GM18508 (cell line): ENCODE measurements around the gene PTBP3.
"Not testable (repeated sequence)": the region's sequence is repeated elsewhere in the genome, so short reads cannot be mapped to it uniquely, and the experiment has no call there.

Experiments
- ATAC-seq: cut with Tn5 transposase; IDR thresholded peaks from one replicate; pipeline ENCODE4 v1.9.1; 2021; ENCODE audit warnings: moderate number of reproducible peaks; ENCODE audit not compliant: insufficient read depth, unreplicated experiment

The PTBP3 gene

DNA sequence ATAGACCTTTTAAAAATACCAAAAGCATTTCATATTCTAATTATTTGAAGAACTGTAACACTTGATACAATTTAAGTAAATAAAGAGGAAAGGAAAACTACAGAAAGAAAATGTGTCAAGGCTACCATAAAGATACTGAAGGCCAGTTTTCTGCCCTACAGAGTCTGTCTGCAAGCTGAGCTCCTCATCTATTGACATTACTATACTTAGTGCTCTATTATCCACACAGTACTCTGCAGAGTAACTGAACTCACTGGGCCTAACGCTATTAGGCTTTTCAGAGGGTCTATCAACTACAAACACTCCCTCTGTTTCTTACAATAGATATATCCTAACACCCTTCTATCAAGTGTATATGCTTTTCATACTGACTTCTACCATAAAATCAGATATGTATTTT is 101.2 kb downstream of the PTBP3 start:
- no peak for ATAC-seq

DNA sequence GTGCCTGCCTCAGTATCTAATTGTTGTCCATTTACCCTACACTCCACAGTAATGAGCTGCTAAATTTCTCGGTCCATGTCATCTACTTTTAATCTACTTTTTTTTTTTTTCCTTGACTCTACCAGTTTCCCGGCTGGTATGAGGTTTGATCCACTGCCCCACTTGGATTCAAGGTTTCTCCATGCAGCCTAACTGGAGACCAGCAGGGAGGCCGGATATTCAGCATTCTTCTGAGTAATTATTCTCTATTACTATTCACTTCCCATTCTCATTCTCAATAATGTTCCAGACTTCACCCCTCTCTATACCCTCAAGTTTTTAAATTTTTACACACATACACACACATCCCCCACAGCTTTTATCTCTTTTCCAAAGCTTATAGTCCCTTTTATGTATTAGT is 107.3 kb downstream of the PTBP3 start:
- no peak for ATAC-seq

DNA sequence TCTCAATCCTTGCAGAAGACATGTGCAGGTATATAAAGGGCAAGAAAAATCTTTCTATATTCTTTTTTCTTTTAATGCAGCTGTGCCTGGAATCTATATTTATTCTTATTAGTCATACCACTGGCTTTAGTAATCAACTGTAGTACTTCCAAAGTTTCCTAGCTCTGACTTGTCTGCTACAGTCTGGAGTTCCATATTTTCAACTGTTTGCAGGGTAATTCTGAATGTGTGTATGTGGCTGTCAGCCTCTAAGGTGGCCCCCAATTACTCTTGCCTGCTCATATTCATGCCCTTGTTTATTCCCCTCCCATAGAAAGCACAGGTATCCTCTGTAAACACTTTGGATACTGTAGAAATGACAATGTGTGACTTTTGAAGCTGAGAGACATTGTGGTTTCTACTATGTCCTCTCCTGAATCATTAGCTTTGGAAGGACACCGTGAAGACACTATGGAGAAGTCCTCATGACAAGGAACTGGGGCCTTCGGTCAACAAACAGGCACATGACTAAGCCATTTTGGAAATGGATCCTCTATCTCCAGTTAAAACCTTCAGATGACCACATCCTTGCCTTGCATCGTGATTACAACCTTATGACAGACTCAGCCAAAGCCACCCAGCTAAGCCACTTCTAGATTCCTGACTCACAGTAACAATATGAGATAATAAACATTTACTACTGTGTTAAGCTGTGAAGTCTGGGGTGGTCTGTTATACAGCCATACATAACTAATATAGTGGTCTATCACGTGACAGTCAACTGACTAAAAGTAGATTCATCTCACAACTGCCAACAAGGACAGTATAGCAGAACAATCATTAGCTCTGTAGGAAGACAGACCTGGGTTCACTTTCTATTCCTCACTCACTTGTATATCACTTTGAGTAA is 108.8 kb downstream of the PTBP3 start:
- ATAC-seq, result peak; percentile 53

DNA sequence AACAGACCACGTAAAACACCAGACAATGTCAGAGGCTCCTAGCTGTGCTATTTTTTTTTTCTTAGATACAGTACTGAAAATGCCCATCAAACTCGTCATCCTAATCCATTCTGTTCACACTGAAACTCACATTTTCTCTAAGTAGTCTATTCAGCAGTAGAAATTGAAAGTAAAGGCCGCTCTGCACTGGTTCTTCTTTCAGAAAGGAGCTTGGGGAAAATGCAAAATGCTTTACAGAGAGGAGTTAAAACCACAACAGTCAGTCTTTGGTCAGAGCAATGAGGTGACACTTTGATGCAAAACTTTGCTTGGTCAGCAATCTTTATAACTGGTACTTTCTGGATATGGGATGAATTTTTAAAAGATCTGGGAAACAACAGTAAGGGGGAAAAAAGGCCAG is 114.5 kb downstream of the PTBP3 start:
- ATAC-seq, result peak; percentile 89

DNA sequence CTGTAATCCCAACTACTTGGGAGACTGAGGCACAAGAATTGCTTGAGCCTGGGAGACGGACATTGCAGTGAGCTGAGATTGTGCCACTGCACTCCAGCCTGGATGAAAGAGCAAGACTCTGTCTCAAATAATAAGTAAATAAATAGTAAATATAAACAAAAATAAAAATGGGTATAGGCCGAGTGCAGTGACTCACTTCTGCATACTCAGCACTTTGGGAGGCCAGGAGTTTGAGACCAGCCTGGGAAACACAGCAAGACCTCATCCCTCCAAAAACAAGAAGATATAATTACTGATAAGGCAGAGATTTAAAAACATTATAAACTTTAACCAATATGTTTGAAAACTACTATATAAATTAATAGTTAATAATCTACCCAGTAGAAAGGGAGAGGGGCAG is 120.5 kb downstream of the PTBP3 start:
- ATAC-seq, result no peak

DNA sequence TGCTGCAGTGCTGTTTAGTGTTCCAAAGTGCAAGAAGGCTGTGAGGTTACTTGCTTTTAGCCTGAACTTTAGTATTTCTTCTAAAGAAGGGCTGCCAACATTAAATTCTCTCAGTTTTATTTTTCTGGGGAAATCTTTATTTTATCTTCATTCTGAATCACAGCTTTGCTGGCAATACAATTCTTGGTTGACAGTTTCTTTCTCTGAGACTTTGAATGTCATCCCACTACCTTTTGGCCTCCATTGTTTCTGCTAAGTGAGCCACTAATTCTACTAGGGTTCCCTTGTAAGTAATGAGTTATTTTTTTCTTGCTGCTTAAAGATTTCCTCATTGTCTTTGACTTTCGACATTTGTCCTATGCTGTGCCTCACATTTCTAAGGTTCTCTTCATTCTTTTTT is 126.0 kb downstream of the PTBP3 start:
- ATAC-seq, result no peak

DNA sequence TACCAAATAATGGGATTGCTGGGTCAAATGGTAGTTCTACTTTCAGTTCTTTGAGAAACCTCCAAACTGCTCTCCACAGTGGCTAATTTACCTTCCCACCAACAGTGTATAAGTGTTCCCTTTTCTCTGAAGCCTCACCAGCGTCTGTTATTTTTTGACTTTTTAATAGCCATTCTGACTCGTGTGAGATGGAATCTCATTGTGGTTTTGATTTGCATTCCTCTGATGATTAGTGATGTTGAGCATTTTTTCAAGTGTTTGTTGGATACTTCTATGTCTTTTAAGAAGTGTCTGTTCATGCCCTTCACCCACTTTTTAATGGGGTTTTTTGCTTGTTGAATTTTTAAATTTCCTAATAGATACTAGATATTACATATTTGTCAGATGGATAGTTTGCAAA is 129.9 kb downstream of the PTBP3 start:
- no peak for ATAC-seq

DNA sequence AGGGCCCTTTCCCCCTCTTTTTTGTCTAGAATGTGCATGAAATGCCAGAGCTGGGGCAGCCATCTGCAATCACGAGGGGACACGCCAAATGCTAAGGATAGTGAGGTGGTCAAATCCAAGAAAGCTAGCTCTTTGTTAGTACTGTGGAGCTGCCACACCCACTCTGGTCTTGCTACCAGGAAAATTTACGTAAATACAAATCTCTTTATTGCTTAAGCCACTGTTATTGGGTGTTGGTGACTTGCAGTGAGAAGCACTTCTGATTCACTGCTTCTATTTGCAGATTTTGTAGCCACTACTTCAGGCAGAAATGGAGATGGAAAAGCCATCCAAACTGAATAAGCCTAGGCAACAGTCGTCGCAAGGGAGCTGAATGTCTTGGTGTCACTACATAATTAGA is 132.7 kb downstream of the PTBP3 start:
- no peak for ATAC-seq

DNA sequence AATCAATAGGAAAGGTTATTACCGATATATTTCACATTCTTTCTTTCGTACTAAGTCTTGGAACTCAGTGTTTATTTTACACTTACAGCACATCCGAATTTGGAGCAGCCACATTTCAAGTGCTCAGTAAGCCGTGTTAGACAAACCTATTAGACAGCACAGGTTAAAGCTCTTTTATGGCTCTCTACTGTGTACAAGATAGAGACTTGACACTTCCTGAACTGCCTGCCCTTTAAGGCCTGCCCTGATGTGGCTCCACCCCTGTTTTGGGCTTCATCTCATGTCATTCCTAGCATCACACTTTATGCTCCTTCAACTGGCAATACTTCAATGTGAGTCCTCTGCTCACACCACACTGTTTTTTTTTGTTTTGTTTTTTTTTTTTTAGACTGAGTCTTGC is 134.8 kb downstream of the PTBP3 start:
- ATAC-seq, result no peak

DNA sequence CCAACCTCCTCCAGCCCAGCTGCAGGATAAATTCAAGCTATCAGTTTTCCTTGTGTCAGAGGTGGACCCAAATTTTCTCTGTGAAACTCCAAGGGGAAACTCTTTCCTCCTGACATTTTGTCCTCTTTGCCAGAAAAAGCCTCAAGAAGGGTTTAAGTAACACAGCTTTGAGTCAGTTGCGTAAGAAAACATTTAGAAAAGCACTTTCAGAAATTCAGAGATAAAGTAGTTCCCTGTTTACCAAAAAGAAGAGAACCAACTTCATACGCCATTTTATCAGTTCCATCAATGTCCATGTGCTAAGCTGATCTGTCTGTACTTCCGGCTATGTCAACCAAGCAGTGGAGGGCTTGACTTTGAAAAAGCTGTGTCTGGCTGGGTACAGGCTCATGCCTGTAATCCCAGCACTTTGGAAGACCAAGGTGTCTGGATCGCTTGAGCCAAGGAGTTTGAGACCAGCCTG is 138.4 kb downstream of the PTBP3 start:
- no peak for ATAC-seq

DNA sequence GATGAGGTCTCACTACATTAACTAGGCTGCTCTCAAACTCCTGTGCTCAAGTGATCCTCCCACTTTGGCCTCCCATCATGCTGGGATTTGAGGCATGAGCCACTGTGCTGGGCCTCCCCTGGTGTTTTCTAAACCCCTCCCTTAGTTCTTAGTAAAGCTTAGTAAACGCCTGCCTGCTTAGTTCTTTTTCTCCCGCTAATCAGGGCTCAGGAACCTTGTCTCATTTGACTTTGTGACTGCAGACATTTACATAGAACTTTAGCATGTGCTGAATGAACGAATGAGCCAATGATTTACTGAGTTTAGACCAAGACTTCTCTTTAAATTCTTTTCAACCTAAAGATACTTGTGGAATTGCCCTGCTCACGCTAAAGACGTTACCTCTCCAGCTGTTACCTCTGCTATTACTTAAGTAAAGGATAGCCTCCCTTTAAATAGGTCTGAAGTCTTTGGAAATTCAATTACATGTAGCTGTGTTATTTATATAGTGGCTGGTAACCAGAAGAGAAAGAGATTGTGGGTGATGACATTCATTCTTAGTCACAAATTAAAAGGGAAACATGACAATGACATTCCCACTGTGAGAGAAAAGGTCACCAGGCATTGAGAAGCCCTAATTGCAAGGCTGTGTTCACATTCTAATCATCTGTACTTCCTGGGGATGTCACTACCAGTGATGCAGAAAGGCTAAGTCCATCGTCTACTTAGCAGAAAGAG is 139.7 kb downstream of the PTBP3 start:
- ATAC-seq, result no peak

DNA sequence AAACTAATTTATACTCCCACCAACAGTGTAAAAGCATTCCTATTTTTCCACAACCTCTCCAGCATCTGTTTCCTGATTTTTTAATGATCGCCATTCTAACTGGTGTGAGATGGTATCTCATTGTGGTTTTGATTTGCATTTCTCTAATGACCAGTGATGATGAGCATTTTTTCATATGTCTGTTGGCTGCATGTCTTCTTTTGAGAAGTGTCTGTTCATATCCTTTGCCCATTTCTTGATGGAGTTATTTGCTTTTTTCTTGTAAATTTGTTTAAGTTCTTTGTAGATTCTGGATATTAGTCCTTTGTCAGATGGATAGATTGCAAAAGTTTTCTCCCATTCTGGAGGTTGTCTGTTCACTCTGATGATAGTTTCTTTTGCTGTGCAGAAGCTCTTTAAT is 143.1 kb downstream of the PTBP3 start:
- ATAC-seq, result not testable (repeated sequence)

DNA sequence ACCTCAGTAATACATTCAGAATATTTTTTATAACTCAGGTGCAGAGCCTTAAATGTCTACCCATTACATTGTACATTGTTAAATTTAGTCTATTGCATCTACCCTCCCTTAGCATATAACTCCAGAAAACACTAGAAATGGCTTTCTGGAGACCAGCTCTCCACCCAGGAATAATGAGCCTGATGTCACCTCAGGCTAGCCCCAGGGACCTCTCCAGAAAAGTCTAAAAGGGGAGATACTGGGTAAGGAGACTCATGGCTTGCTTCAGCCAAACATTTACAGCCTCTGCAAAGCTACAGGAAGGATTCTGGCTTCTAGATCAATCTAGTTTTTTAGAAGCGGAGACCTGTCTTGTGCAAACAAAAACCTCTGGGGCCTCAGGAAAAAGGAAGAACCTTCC is 144.5 kb downstream of the PTBP3 start:
- ATAC-seq, result no peak

DNA sequence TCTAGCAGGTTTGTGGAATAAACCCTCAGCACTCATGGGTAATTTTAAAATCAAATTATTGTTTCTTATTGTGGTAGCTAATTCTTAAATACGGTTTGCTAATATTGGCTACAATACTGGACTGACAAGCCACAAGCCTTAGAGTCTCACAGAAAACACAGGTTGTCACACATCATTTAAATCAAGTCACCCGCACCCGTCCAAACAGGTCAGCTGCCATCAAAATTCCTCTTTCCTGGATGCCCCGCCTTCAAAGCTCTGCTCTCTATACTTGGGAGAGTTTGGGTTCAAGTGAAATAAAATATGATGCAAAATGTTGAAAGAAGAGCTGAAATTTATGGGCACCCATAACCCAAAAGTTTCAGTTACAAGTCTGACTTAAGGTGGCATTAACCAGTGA is 146.0 kb downstream of the PTBP3 start:
- no peak for ATAC-seq

DNA sequence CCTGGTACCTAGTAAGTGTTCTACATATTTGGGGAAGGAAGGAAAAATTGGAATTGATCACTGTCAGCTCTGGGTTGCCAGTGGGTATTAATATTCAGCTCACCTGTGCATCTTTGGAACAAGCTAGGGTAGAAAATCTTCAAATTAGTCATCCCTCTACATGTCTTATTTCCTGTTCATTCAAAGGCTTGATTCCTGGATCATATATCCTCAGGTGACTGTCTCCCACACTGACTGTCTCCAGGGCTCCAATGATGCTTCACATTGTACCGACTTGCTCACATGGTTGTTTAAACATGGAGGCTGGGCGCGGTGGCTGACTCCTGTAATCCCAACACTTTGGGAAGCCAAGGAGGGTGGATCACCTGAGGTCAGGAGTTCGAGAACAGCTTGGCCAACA is 146.7 kb downstream of the PTBP3 start:
- no peak for ATAC-seq

DNA sequence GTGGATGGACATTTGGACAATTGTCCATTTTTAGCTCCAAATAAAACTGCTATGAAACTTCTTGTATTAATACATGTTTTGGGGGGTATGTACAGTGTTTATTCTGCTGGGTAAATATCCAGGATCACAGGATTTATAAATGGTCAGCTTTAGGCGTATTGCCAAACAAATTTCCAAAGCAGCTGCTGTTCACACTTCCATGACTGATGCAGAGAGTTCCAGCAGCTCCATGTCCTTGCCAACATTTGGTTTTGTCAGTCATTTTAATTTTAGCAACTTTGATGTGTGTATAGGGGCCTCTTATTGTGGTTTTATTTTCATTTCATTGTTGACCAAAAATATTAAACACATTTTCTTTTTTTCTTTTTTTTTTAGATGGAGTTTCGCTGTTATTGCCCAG is 148.5 kb downstream of the PTBP3 start:
- no peak for ATAC-seq

DNA sequence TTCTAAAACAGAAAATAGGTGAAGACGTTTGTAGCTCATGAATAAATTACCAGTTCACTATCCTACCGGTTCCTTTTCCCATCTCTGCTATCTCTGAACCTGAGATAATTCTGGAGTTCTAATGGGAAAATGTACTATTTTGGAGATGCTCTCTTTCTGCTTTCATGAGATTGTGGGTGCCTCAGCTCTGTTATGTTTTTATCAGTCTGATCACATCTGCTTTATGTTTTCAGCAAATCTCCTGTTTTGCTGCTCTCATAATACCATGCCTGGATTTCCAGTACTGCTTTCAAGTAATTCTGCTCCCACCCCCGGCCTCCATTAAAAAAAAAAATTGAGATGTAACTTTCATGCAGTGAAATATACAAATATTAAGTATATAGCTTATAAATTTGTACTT is 149.2 kb downstream of the PTBP3 start:
- ATAC-seq, result no peak

DNA sequence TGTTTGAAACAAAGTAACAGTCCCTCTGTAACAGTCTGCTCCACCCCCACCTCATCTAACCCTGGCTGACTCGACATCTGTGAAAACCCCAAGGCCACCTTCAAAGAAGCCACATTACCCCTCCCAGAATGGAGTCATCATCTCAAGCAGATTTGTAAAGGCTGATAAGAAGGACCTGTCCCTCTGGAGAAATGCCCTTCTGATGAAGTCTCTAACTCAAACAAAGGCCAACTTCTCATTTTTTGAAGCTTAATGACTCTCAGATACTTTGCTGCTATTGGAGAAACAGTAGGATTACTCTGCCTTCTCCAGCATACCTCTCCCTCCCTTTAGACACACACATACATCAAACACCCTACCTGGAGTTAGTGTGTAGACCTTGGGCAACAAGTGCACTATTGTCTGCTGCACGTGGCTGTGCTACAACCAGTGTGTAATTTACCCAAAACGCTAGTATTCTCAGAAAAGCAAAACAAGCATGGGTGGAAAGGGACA is 153.0 kb downstream of the PTBP3 start:
- ATAC-seq, result no peak

DNA sequence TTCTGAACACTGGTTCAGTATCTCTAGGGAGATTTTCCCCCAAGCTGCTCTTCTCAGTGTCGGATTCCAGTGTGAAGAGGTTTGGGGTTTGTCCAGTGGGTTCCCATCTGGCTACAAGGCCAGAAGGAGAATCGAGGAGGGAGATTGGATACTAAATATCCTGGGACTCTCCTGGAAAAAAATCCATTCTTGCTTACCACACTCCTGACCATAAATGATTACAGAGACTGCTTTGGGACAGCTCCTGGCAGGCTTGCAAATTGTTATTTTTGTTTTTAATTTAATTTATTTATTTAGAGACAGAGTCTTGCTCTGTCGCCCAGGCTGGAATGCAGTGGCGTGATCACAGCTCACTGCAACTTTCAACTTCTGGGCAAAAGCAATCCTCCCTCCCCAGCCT is 153.6 kb downstream of the PTBP3 start:
- no peak for ATAC-seq

DNA sequence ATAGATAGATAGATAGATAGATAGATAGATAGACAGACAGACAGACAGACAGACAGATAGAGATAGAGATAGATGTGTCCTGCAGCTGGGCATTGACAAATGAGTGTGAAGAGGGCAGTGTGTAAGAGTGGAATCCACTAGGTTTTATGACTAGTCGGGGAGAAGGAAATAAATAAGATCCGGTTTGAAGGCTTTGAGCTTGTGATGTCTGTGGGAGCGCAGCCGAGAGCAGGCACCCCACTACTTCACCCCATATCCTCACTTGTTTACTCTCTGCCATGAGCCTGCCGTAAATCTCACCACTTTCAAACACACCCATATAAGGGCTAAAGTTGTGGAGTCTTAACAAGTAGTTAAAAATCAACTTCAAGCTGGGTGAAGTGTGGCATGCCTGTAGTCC is 156.9 kb downstream of the PTBP3 start:
- no peak for ATAC-seq

DNA sequence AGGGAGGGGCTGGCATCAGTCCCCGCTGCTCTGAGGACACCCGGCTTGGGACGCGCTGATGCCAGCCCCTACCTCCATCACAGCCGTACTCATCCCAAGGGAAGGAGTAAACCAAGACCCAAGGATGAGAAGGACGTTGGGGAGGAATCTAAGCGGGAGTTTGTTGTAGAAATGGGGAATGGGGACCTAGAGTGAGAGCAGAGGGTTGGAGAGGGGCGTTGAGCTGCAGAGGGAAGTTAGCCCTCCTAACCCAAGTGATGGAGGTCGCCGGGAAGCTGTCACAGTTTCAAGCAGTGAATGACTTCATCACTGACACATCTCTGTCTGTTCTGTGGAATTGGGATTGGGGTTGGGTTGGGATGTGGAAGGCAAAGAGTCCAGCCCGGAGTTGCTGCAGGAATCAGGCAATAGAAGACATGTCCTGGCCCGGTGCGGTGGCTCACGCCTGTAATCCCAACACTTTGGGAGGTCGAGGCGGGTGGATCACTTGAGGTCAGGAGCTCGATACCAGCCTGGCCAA is 157.6 kb downstream of the PTBP3 start:
- ATAC-seq, result no peak
